H1 (cell line): ENCODE data around the gene OPHN1. TPM values are rescaled to one million over a fixed set of nuclear protein-coding genes. Genes with fewer than 3 reads are reported as not detected.

Source experiments
- CTCF ChIA-PET: fragments of 300-600 bp; sonication (Branson Sonifier 250); formaldehyde crosslinking; loops from one replicate; lab custom pipeline; 2021; ENCODE audit not compliant: partially characterized antibody; lab: Charles Lee
- POLR2A ChIA-PET: fragments of 300-600 bp; sonication (Branson Sonifier 250); formaldehyde crosslinking; loops from one replicate; lab custom pipeline; 2021; ENCODE audit warnings: inconsistent platforms; ENCODE audit not compliant: partially characterized antibody; lab: Charles Lee
- DNase-seq, 2 experiments: peaks; one replicate each; pipeline versions ENCODE4 v3.0.0 to v3.0.0-alpha.2; 2010 to 2022; ENCODE audit warnings: low spot score in 2 of 2, low read depth in 1 of 2, mixed read lengths in 1 of 2
- FAIRE-seq: peaks from 2 replicates; lab custom pipeline; 2011; peaks lifted over from hg19 to GRCh38; lab: Jason Lieb, UNC
- H2AFZ ChIP-seq: 2 replicates; pipeline ENCODE4 v1.8.1; 2012; ENCODE audit warnings: low read length, inconsistent platforms
- H2AK5ac ChIP-seq: 2 replicates; pipeline ENCODE4 v1.6.1; 2013; ENCODE audit warnings: low read depth, low read length
- H2BK120ac ChIP-seq: replicated peaks from 2 replicates; pipeline ENCODE3; 2013; ENCODE audit warnings: low read depth, low read length, inconsistent platforms
- H2BK12ac ChIP-seq: 2 replicates; pipeline ENCODE4 v1.6.1; 2013; ENCODE audit warnings: low read depth, low read length
- H2BK15ac ChIP-seq: 2 replicates; pipeline ENCODE4 v1.6.1; 2013; ENCODE audit warnings: low read length
- H2BK20ac ChIP-seq: 2 replicates; pipeline ENCODE4 v1.6.1; 2013; ENCODE audit warnings: low read length
- H2BK5ac ChIP-seq: 2 replicates; pipeline ENCODE4 v1.6.1; 2013; ENCODE audit warnings: low read depth, low read length
- H3K14ac ChIP-seq: 2 replicates; pipeline ENCODE4 v1.6.1; 2013; ENCODE audit warnings: inconsistent platforms; ENCODE audit not compliant: insufficient read length
- H3K18ac ChIP-seq: 2 replicates; pipeline ENCODE4 v1.6.1; 2013; ENCODE audit warnings: low read length; ENCODE audit errors: extremely low read depth
- H3K23ac ChIP-seq: 2 replicates; pipeline ENCODE4 v1.6.1; 2013; ENCODE audit warnings: inconsistent platforms; ENCODE audit not compliant: insufficient read length
- H3K23me2 ChIP-seq: 2 replicates; pipeline ENCODE4 v1.6.1; 2013; ENCODE audit warnings: low read depth, low read length
- H3K27ac ChIP-seq: 2 replicates; pipeline ENCODE4 v1.6.1; 2011; ENCODE audit warnings: low read depth, low read length, inconsistent platforms
- H3K27me3 ChIP-seq, 4 experiments: replicated peaks in 1 of 4; 1 replicate in 1 of 4; 2 replicates in 3 of 4; pipeline versions ENCODE4 v1.6.1 to v1.8.1; 2011 to 2013; ENCODE audit warnings: low read length in 3 of 4, mild to moderate bottlenecking in 3 of 4, inconsistent platforms in 2 of 4, mixed read lengths in 2 of 4, moderate library complexity in 1 of 4; ENCODE audit not compliant: control insufficient read depth in 3 of 4, insufficient read depth in 3 of 4; ENCODE audit errors: extremely low read depth in 1 of 4
- H3K36me3 ChIP-seq, 4 experiments: 2 replicates each; pipeline versions ENCODE4 v1.6.1 to v1.8.1; 2011 to 2013; ENCODE audit warnings: mild to moderate bottlenecking in 4 of 4, low read length in 3 of 4, moderate library complexity in 2 of 4, control low read depth in 1 of 4, inconsistent platforms in 1 of 4; ENCODE audit not compliant: insufficient read depth in 4 of 4, control insufficient read depth in 2 of 4
- H3K4ac ChIP-seq: replicated peaks from 2 replicates; pipeline ENCODE3; 2013; ENCODE audit warnings: low read length, low read depth, mixed read lengths, inconsistent platforms; ENCODE audit not compliant: insufficient read length
- H3K4me1 ChIP-seq, 4 experiments: replicated peaks in 1 of 4; 1 replicate in 1 of 4; 2 replicates in 3 of 4; pipeline versions ENCODE4 v1.6.1 to v1.8.1; 2011 to 2013; ENCODE audit warnings: low read length in 3 of 4, inconsistent platforms in 2 of 4, mixed read lengths in 1 of 4; ENCODE audit not compliant: insufficient read depth in 4 of 4, control insufficient read depth in 3 of 4
- H3K4me2 ChIP-seq, 2 experiments: 2 replicates each; pipeline versions ENCODE4 v1.6.1 to v1.8.1; 2011 to 2013; ENCODE audit warnings: low read depth in 2 of 2, low read length in 2 of 2, control low read depth in 1 of 2, inconsistent platforms in 1 of 2, mild to moderate bottlenecking in 1 of 2; ENCODE audit not compliant: insufficient read depth in 1 of 2
- H3K4me3 ChIP-seq, 4 experiments: fragments of 200-600, 300-600 bp in 1 of 4; sonication (generic), shearing (Covaris generic), sonication (Bioruptor Twin) in 1 of 4; 2 replicates each; pipeline versions ENCODE4 v1.5.1 to v1.8.1; 2011 to 2016; ENCODE audit warnings: low read length in 4 of 4, low read depth in 3 of 4, control low read depth in 2 of 4, inconsistent platforms in 2 of 4, mild to moderate bottlenecking in 2 of 4, mixed read lengths in 1 of 4, moderate library complexity in 1 of 4; ENCODE audit not compliant: insufficient read depth in 2 of 4; ENCODE audit errors: extremely low read depth in 1 of 4
- H3K56ac ChIP-seq: replicated peaks from 2 replicates; pipeline ENCODE3; 2013; ENCODE audit warnings: low read depth, mild to moderate bottlenecking, mixed read lengths, low read length, inconsistent platforms; ENCODE audit not compliant: insufficient read length
- H3K79me1 ChIP-seq: 2 replicates; pipeline ENCODE4 v1.6.1; 2013; ENCODE audit warnings: low read depth, low read length, control low read depth
- H3K79me2 ChIP-seq, 2 experiments: 2 replicates each; pipeline versions ENCODE4 v1.6.1 to v1.8.1; 2012 to 2013; ENCODE audit warnings: low read length in 2 of 2, mild to moderate bottlenecking in 2 of 2, inconsistent platforms in 1 of 2; ENCODE audit not compliant: insufficient read depth in 2 of 2, control insufficient read depth in 1 of 2
- H3K9ac ChIP-seq, 4 experiments: replicated peaks in 1 of 4; 1 replicate in 1 of 4; 2 replicates in 3 of 4; pipeline versions ENCODE4 v1.6.1 to v1.8.1; 2011 to 2013; ENCODE audit warnings: low read depth in 3 of 4, low read length in 3 of 4, control low read depth in 2 of 4, mild to moderate bottlenecking in 2 of 4, moderate library complexity in 2 of 4, inconsistent platforms in 1 of 4; ENCODE audit errors: extremely low read depth in 1 of 4
- H3K9me3 ChIP-seq, 2 experiments: 2 replicates each; pipeline versions ENCODE4 v1.6.1 to v1.8.1; 2012 to 2013; ENCODE audit warnings: mild to moderate bottlenecking in 2 of 2, moderate library complexity in 2 of 2, control low read depth in 1 of 2, inconsistent platforms in 1 of 2, low read depth in 1 of 2, low read length in 1 of 2, mixed read lengths in 1 of 2; ENCODE audit not compliant: insufficient read depth in 2 of 2
- H4K20me1 ChIP-seq, 2 experiments: replicated peaks in 1 of 2; 2 replicates each; pipeline versions ENCODE3 to v1.8.1; 2011 to 2013; ENCODE audit warnings: inconsistent platforms in 2 of 2, low read length in 2 of 2, mild to moderate bottlenecking in 1 of 2; ENCODE audit not compliant: insufficient read depth in 2 of 2, control insufficient read depth in 1 of 2
- H4K5ac ChIP-seq: 2 replicates; pipeline ENCODE4 v1.6.1; 2013; ENCODE audit warnings: low read length, low read depth, mixed read lengths, inconsistent platforms; ENCODE audit not compliant: insufficient read length
- H4K8ac ChIP-seq: 2 replicates; pipeline ENCODE4 v1.8.0; 2013; ENCODE audit warnings: mild to moderate bottlenecking, moderate library complexity, low read length, inconsistent platforms; ENCODE audit not compliant: insufficient read depth; ENCODE audit errors: extremely low read depth
- H4K91ac ChIP-seq: replicated peaks from 2 replicates; pipeline ENCODE3; 2013; ENCODE audit warnings: low read length, mixed read lengths, inconsistent platforms; ENCODE audit not compliant: insufficient read length
- BRCA1 ChIP-seq: IDR thresholded peaks from 2 replicates; pipeline ENCODE4 v1.6.1; 2012; ENCODE audit warnings: low read depth, low read length, improper control_type of control experiment
- CHD2 ChIP-seq: IDR thresholded peaks from 2 replicates; pipeline ENCODE4 v1.6.1; 2012; ENCODE audit warnings: low read length, improper control_type of control experiment
- GABPA ChIP-seq: IDR thresholded peaks from 2 replicates; pipeline ENCODE4 v1.6.1; 2011; ENCODE audit warnings: mild to moderate bottlenecking, low read length, moderate library complexity, borderline replicate concordance; ENCODE audit not compliant: insufficient read depth
- HDAC2 ChIP-seq, 2 experiments: fragments of 300-600 bp in 1 of 2; sonication (generic) in 1 of 2; IDR thresholded peaks; 2 replicates each; pipeline ENCODE4 v1.6.1; 2011 to 2012; ENCODE audit warnings: low read depth in 2 of 2, low read length in 2 of 2, mild to moderate bottlenecking in 2 of 2, moderate library complexity in 2 of 2, borderline replicate concordance in 1 of 2, inconsistent platforms in 1 of 2
- JUND ChIP-seq: IDR thresholded peaks from 2 replicates; pipeline ENCODE4 v1.6.1; 2011; ENCODE audit warnings: mild to moderate bottlenecking, improper control_type of control experiment, low read length
- KDM4A ChIP-seq: IDR thresholded peaks from one replicate; pipeline ENCODE4 v1.7.1; 2012; ENCODE audit warnings: low read depth, mild to moderate bottlenecking, moderate library complexity, low read length, inconsistent platforms; ENCODE audit not compliant: severe bottlenecking
- MAX ChIP-seq: IDR thresholded peaks from 2 replicates; pipeline ENCODE4 v1.6.1; 2012; ENCODE audit warnings: inconsistent platforms
- POU5F1 ChIP-seq: IDR thresholded peaks from 2 replicates; pipeline ENCODE4 v1.6.1; 2011; ENCODE audit warnings: low read depth, mild to moderate bottlenecking, low read length, moderate library complexity
- SP1 ChIP-seq: IDR thresholded peaks from 2 replicates; pipeline ENCODE4 v1.6.1; 2011; ENCODE audit warnings: low read depth, low read length
- SRF ChIP-seq: IDR thresholded peaks from 2 replicates; pipeline ENCODE4 v1.6.1; 2011; ENCODE audit warnings: mild to moderate bottlenecking, low read depth, low read length, moderate library complexity
- TAF1 ChIP-seq: IDR thresholded peaks from 2 replicates; pipeline ENCODE4 v1.6.1; 2011; ENCODE audit warnings: mild to moderate bottlenecking, low read depth, low read length
- WGBS, 2 experiments: shearing (Covaris generic) in 1 of 2; methylation state at CpG; one replicate each; pipeline versions ENCODE4 v1.1.6 to v1.1.7; 2013 to 2015; ENCODE audit warnings: low lambda C conversion rate in 2 of 2, mixed read lengths in 2 of 2, inconsistent platforms in 1 of 2, low coverage in 1 of 2, missing lambda C conversion rate in 1 of 2; ENCODE audit not compliant: insufficient replicate concordance in 2 of 2, insufficient coverage in 1 of 2, insufficient read length in 1 of 2; ENCODE audit errors: extremely low coverage in 1 of 2, missing lambda C conversion rate in 1 of 2; 5-methylcytosine and 5-hydroxymethylcytosine counted together
- polyA plus RNA-seq, 7 experiments: library from polyadenylated mRNA; depleted of rRNA in 3 of 7; stranded (reverse) in 5 of 7; unstranded in 2 of 7; fragments of >200 nt in 5 of 7; fragments of 200-250 nt in 2 of 7; gene quantifications; 1 replicate in 5 of 7; 2 replicates in 1 of 7; 4 replicates in 1 of 7; pipeline versions ENCODE4 v1.2.1 to v1.2.3, GENCODE V29; 2011 to 2013; ENCODE audit warnings: missing spikeins in 2 of 7, mixed read lengths in 2 of 7
- total RNA-seq: library from RNA; stranded (reverse); fragmentation: NEBNext Ultra II Directional; extraction: Animal tissue kit (Norgen Biotek cat#: 25700); gene quantifications from 2 replicates; pipeline ENCODE4 v1.2.1, GENCODE V29; 2021
- TF ChIP-seq, protein P1 (sequence below), 3 experiments: IDR thresholded peaks; 1 replicate in 2 of 3; 2 replicates in 1 of 3; pipeline versions ENCODE4 v1.5.1 to v1.6.1; 2011; ENCODE audit warnings: low read length in 3 of 3, mild to moderate bottlenecking in 3 of 3, inconsistent platforms in 2 of 3, low read depth in 1 of 3, moderate library complexity in 1 of 3; ENCODE audit not compliant: insufficient read depth in 1 of 3; ENCODE audit errors: control extremely low read depth in 1 of 3

Gene OPHN1
- total and polyA plus RNA-seq, 2 of the 8 experiments (the other 6 are each of a cell fraction or from before 2014, with no cell fraction given) = 1.2 to 3.5 TPM

- FAIRE-seq (no peak), DNase-seq (no peak)
- H2AFZ ChIP-seq = no peak overlapping the region
- no peaks in the 10 kb centered on the region for H3K23me2 ChIP-seq
- WGBS, 2 experiments = 100% methylated on average over 1 of the region's 1 CpG; no CpG with 5 or more reads in 1 of the 2 experiments
- H3K36me3 ChIP-seq = no peaks in the 10 kb centered on the region
- no peak overlapping the region for H3K14ac ChIP-seq
- H3K4me1 ChIP-seq = no peaks in the 10 kb centered on the region; a peak in 1 of 7 replicates
- H2BK120ac ChIP-seq = no peak overlapping the region
- H2BK5ac ChIP-seq = no peak overlapping the region
- no peaks in the 10 kb centered on the region for H3K9me3 ChIP-seq
- no peak overlapping the region for H3K9ac ChIP-seq
- no peak overlapping the region for H2BK15ac ChIP-seq
- no peak overlapping the region for H3K56ac ChIP-seq
- no peak overlapping the region for H3K4ac ChIP-seq
- H4K20me1 ChIP-seq = no peaks in the 10 kb centered on the region
- H3K4me3 ChIP-seq = no peak overlapping the region
- no peak overlapping the region for H2BK20ac ChIP-seq
- no peak overlapping the region for H3K18ac ChIP-seq
- H3K79me2 ChIP-seq = no peaks in the 10 kb centered on the region
- H3K79me1 ChIP-seq = no peaks in the 10 kb centered on the region
- no peak overlapping the region for H2AK5ac ChIP-seq
- no peak overlapping the region for H3K27ac ChIP-seq
- H4K5ac ChIP-seq = no peak overlapping the region
- H3K27me3 ChIP-seq = no peaks in the 10 kb centered on the region
- no peak overlapping the region for H4K8ac ChIP-seq
- CTCF ChIA-PET = no interaction called here
- H4K91ac ChIP-seq = no peak overlapping the region
- no peak overlapping the region for H3K23ac ChIP-seq
- POLR2A ChIA-PET = no interaction called here
- no peak overlapping the region for H3K4me2 ChIP-seq
- TF ChIP-seq KDM4A = no peak
- TF ChIP-seq MAX = no peak
- TF ChIP-seq HDAC2 (IDR thresholded peaks at IDR 0.05; ENCODE audit: borderline replicate concordance in 1 of 2, low read depth in 2 of 2, low read length in 2 of 2) = no peak
- TF ChIP-seq TAF1 = no peak
- no peak for TF ChIP-seq SP1
- TF ChIP-seq, protein P1, sequence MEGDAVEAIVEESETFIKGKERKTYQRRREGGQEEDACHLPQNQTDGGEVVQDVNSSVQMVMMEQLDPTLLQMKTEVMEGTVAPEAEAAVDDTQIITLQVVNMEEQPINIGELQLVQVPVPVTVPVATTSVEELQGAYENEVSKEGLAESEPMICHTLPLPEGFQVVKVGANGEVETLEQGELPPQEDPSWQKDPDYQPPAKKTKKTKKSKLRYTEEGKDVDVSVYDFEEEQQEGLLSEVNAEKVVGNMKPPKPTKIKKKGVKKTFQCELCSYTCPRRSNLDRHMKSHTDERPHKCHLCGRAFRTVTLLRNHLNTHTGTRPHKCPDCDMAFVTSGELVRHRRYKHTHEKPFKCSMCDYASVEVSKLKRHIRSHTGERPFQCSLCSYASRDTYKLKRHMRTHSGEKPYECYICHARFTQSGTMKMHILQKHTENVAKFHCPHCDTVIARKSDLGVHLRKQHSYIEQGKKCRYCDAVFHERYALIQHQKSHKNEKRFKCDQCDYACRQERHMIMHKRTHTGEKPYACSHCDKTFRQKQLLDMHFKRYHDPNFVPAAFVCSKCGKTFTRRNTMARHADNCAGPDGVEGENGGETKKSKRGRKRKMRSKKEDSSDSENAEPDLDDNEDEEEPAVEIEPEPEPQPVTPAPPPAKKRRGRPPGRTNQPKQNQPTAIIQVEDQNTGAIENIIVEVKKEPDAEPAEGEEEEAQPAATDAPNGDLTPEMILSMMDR (IDR thresholded peaks at IDR 0.05; ENCODE audit: control extremely low read depth in 1 of 3, insufficient read depth in 1 of 3, low read depth in 1 of 3, low read length in 3 of 3) = no peak
- no peak for TF ChIP-seq CHD2
- no peak for TF ChIP-seq POU5F1
- TF ChIP-seq SRF = no peak
- TF ChIP-seq GABPA = no peak
- no peak for TF ChIP-seq BRCA1
- TF ChIP-seq JUND = no peak
- H2BK12ac ChIP-seq = no peak overlapping the region
Observed at GRCh38 chrX:68048774-68049173, 384.5 kb downstream of the OPHN1 start.
